ENCODE measurements around the gene ADCY2. TPM values are rescaled to one million over a fixed set of nuclear protein-coding genes. Genes with fewer than 3 reads are reported as not detected.
"Not testable (repeated sequence)": the region's sequence is repeated elsewhere in the genome, so short reads cannot be mapped to it uniquely, and the experiment has no call there.

ADCY2 gene
- total RNA-seq, 5 donors from 2014 or later (not counting 1 experiment from before 2014, with no cell fraction given), result 0.23 to 0.32 TPM; not detected in 3

GRCh38 chr5:7419846-7420245, 23.9 kb downstream of the ADCY2 start:
- no peak overlapping the region for H3K4me3 ChIP-seq (ENCODE audit: control insufficient read depth in 1 of 2, extremely low read depth in 1 of 2, low read length in 1 of 2)
- Mint-ChIP-seq H3K27ac (no peak overlapping the region), H3K36me3 (no peaks in the 10 kb centered on the region), H3K9me3 (peaks cover 0 to 5% (median 4%) of the 10 kb centered on the region in 3 donors), H3K4me1 (peaks cover 0 to 4% (median 0%) of the 10 kb centered on the region in 3 donors), H3K27me3 (peaks cover 2 to 12% of the 10 kb centered on the region in 2 donors), H3K4me3 (no peak overlapping the region)
- DNase-seq, result no peak
- no peaks in the 10 kb centered on the region for H3K9me3 ChIP-seq
- no peaks in the 10 kb centered on the region for H3K4me1 ChIP-seq (ENCODE audit: control insufficient read depth in 1 of 2, extremely low read depth in 1 of 2, insufficient read depth in 2 of 2, low read length in 2 of 2)
- 15% methylated on average over 8 of the region's 12 CpGs for WGBS (ENCODE audit: insufficient coverage)
- no peak for ATAC-seq (replicated peaks in 1 of 4)
- POLR2A ChIA-PET, result no interaction called here
- no peak overlapping the region for H3K27ac ChIP-seq (ENCODE audit: low read length)
- H3K36me3 ChIP-seq (ENCODE audit: control insufficient read depth in 2 of 2, extremely low read depth in 1 of 2, insufficient read depth in 1 of 2, low read length in 1 of 2), result no peaks in the 10 kb centered on the region
- peaks cover 0 to 9% of the 10 kb centered on the region in 2 experiments for H3K27me3 ChIP-seq (replicated peaks in 1 of 2; ENCODE audit: control insufficient read depth in 2 of 2, extremely low read depth in 1 of 2, insufficient read depth in 2 of 2, low read length in 1 of 2)
- CTCF ChIA-PET, result no interaction called here

- H3K36me3 ChIP-seq (ENCODE audit: control insufficient read depth in 2 of 2, extremely low read depth in 1 of 2, insufficient read depth in 1 of 2, low read length in 1 of 2), result no peaks in the 10 kb centered on the region
- DNase-seq (no peak), ATAC-seq (replicated peaks in 1 of 4) (no peak)
- H3K4me1 ChIP-seq (ENCODE audit: control insufficient read depth in 1 of 2, extremely low read depth in 1 of 2, insufficient read depth in 2 of 2, low read length in 2 of 2), result no peaks in the 10 kb centered on the region
- ChIA-PET POLR2A (no interaction called here), CTCF (no interaction called here)
- Mint-ChIP-seq H3K27me3 (peaks cover 3 to 12% of the 10 kb centered on the region in 2 donors), H3K36me3 (no peaks in the 10 kb centered on the region), H3K4me3 (no peak overlapping the region), H3K27ac (no peak overlapping the region), H3K9me3 (peaks cover 0 to 5% (median 4%) of the 10 kb centered on the region in 3 donors), H3K4me1 (peaks cover 0 to 4% (median 0%) of the 10 kb centered on the region in 3 donors)
- peaks cover 0 to 9% of the 10 kb centered on the region in 2 experiments for H3K27me3 ChIP-seq (replicated peaks in 1 of 2; ENCODE audit: control insufficient read depth in 2 of 2, extremely low read depth in 1 of 2, insufficient read depth in 2 of 2, low read length in 1 of 2)
- H3K4me3 ChIP-seq (ENCODE audit: control insufficient read depth in 1 of 2, extremely low read depth in 1 of 2, low read length in 1 of 2), result no peak overlapping the region
- no peaks in the 10 kb centered on the region for H3K9me3 ChIP-seq
- WGBS (ENCODE audit: insufficient coverage), result 14% methylated on average over 6 of the region's 10 CpGs
- H3K27ac ChIP-seq (ENCODE audit: low read length), result no peak overlapping the region
These were observed 24.8 kb downstream of the ADCY2 start for GRCh38 chr5:7420510-7421280.

- Histone ChIP-seq H3K4me1 (ENCODE audit: control insufficient read depth in 1 of 2, extremely low read depth in 1 of 2, insufficient read depth in 2 of 2, low read length in 2 of 2) (no peaks in the 10 kb centered on the region), H3K27me3 (replicated peaks in 1 of 2; ENCODE audit: control insufficient read depth in 2 of 2, extremely low read depth in 1 of 2, insufficient read depth in 2 of 2, low read length in 1 of 2) (peaks cover 0 to 9% of the 10 kb centered on the region in 2 experiments), H3K27ac (ENCODE audit: low read length) (no peak overlapping the region), H3K9me3 (no peaks in the 10 kb centered on the region), H3K36me3 (ENCODE audit: control insufficient read depth in 2 of 2, extremely low read depth in 1 of 2, insufficient read depth in 1 of 2, low read length in 1 of 2) (no peaks in the 10 kb centered on the region), H3K4me3 (ENCODE audit: control insufficient read depth in 1 of 2, extremely low read depth in 1 of 2, low read length in 1 of 2) (no peak overlapping the region)
- Mint-ChIP-seq H3K27me3 (peaks cover 3 to 12% of the 10 kb centered on the region in 2 donors), H3K9me3 (peaks cover 0 to 5% (median 4%) of the 10 kb centered on the region in 3 donors), H3K27ac (no peak overlapping the region), H3K4me1 (peaks cover 0 to 4% (median 0%) of the 10 kb centered on the region in 3 donors), H3K4me3 (no peak overlapping the region), H3K36me3 (no peaks in the 10 kb centered on the region)
- POLR2A ChIA-PET, result no interaction called here
- DNase-seq (no peak), ATAC-seq (replicated peaks in 1 of 4) (no peak)
- CTCF ChIA-PET, result interaction anchor here in 1 of 2 donors (0.6 kb wide), 1 partner anchor 1331 kb away, joined by 3 read pairs; no protein-coding TSS in a partner anchor
- WGBS (ENCODE audit: insufficient coverage), result 54% methylated on average over 5 of the region's 6 CpGs
These were observed 26.6 kb downstream of the ADCY2 start for GRCh38 chr5:7422316-7423106.

GRCh38 chr5:7423231-7423630, 27.3 kb downstream of the ADCY2 start:
- H3K4me3 ChIP-seq (ENCODE audit: control insufficient read depth in 1 of 2, extremely low read depth in 1 of 2, low read length in 1 of 2); H3K27ac Mint-ChIP-seq; H3K9me3 Mint-ChIP-seq; CTCF ChIA-PET; H3K27ac ChIP-seq (ENCODE audit: low read length); ATAC-seq (replicated peaks in 1 of 4); H3K36me3 Mint-ChIP-seq; POLR2A ChIA-PET; H3K4me3 Mint-ChIP-seq; DNase-seq; H3K9me3 ChIP-seq; H3K36me3 ChIP-seq (ENCODE audit: control insufficient read depth in 2 of 2, extremely low read depth in 1 of 2, insufficient read depth in 1 of 2, low read length in 1 of 2); H3K4me1 ChIP-seq (ENCODE audit: control insufficient read depth in 1 of 2, extremely low read depth in 1 of 2, insufficient read depth in 2 of 2, low read length in 2 of 2); H3K4me1 Mint-ChIP-seq: not testable (repeated sequence)
- WGBS (ENCODE audit: insufficient coverage), result 20% methylated on average over 1 of the region's 2 CpGs
- peaks cover 6 to 12% of the 10 kb centered on the region in 2 donors for H3K27me3 Mint-ChIP-seq
- peaks cover 0 to 11% of the 10 kb centered on the region in 2 experiments for H3K27me3 ChIP-seq (replicated peaks in 1 of 2; ENCODE audit: control insufficient read depth in 2 of 2, extremely low read depth in 1 of 2, insufficient read depth in 2 of 2, low read length in 1 of 2)

- H3K4me1 Mint-ChIP-seq, result peaks cover 0 to 1% (median 0%) of the 10 kb centered on the region in 3 donors
- H3K4me3 Mint-ChIP-seq, result no peak overlapping the region
- H3K36me3 ChIP-seq (ENCODE audit: control insufficient read depth in 2 of 2, extremely low read depth in 1 of 2, insufficient read depth in 1 of 2, low read length in 1 of 2), result no peaks in the 10 kb centered on the region
- no CpG with 5 or more reads among the region's 2 CpGs for WGBS (ENCODE audit: insufficient coverage)
- no peaks in the 10 kb centered on the region for H3K36me3 Mint-ChIP-seq
- ATAC-seq (replicated peaks in 1 of 4), result no peak
- H3K27me3 ChIP-seq (replicated peaks in 1 of 2; ENCODE audit: control insufficient read depth in 2 of 2, extremely low read depth in 1 of 2, insufficient read depth in 2 of 2, low read length in 1 of 2), result peaks cover 0 to 2% of the 10 kb centered on the region in 2 experiments
- POLR2A ChIA-PET, result no interaction called here
- H3K27me3 Mint-ChIP-seq, result peaks cover 6 to 8% of the 10 kb centered on the region in 2 donors
- H3K27ac Mint-ChIP-seq, result no peak overlapping the region
- no peak for DNase-seq
- H3K9me3 Mint-ChIP-seq, result peaks cover 0 to 8% (median 4%) of the 10 kb centered on the region in 3 donors
- H3K9me3 ChIP-seq, result no peaks in the 10 kb centered on the region
- H3K27ac ChIP-seq (ENCODE audit: low read length), result no peak overlapping the region
- H3K4me3 ChIP-seq (ENCODE audit: control insufficient read depth in 1 of 2, extremely low read depth in 1 of 2, low read length in 1 of 2), result no peak overlapping the region
- no peaks in the 10 kb centered on the region for H3K4me1 ChIP-seq (ENCODE audit: control insufficient read depth in 1 of 2, extremely low read depth in 1 of 2, insufficient read depth in 2 of 2, low read length in 2 of 2)
- CTCF ChIA-PET, result no interaction called here
These were observed 29.9 kb downstream of the ADCY2 start for GRCh38 chr5:7425830-7426229.

GRCh38 chr5:7426284-7426683, 30.3 kb downstream of the ADCY2 start:
- H3K4me3 Mint-ChIP-seq, result no peak overlapping the region
- H3K27ac Mint-ChIP-seq, result no peak overlapping the region
- H3K36me3 Mint-ChIP-seq, result no peaks in the 10 kb centered on the region
- no peak overlapping the region for H3K4me3 ChIP-seq (ENCODE audit: control insufficient read depth in 1 of 2, extremely low read depth in 1 of 2, low read length in 1 of 2)
- ATAC-seq (replicated peaks in 1 of 4) (no peak), DNase-seq (no peak)
- no peaks in the 10 kb centered on the region for H3K4me1 Mint-ChIP-seq
- no peak overlapping the region for H3K27ac ChIP-seq (ENCODE audit: low read length)
- peaks cover 0 to 2% of the 10 kb centered on the region in 2 experiments for H3K27me3 ChIP-seq (replicated peaks in 1 of 2; ENCODE audit: control insufficient read depth in 2 of 2, extremely low read depth in 1 of 2, insufficient read depth in 2 of 2, low read length in 1 of 2)
- peaks cover 6 to 7% of the 10 kb centered on the region in 2 donors for H3K27me3 Mint-ChIP-seq
- peaks cover 0 to 8% (median 4%) of the 10 kb centered on the region in 3 donors for H3K9me3 Mint-ChIP-seq
- no peaks in the 10 kb centered on the region for H3K9me3 ChIP-seq
- 100% methylated on average over 1 of the region's 4 CpGs for WGBS (ENCODE audit: insufficient coverage)
- H3K4me1 ChIP-seq (ENCODE audit: control insufficient read depth in 1 of 2, extremely low read depth in 1 of 2, insufficient read depth in 2 of 2, low read length in 2 of 2), result no peaks in the 10 kb centered on the region
- ChIA-PET POLR2A (no interaction called here), CTCF (no interaction called here)
- H3K36me3 ChIP-seq (ENCODE audit: control insufficient read depth in 2 of 2, extremely low read depth in 1 of 2, insufficient read depth in 1 of 2, low read length in 1 of 2), result no peaks in the 10 kb centered on the region

Measured in T-cell (primary cell).